Measurements from ENCODE around the gene MAPK1. TPM values are rescaled to one million over a fixed set of nuclear protein-coding genes. Genes with fewer than 3 reads are reported as not detected.
A peak's percentile ranks its signal among the peaks of the same experiment; 100 is the strongest.

The MAPK1 gene
- total RNA-seq, 1 donor from 2014 or later, result 112 TPM

- Mint-ChIP-seq H3K9me3 (no peaks in the 10 kb centered on the region), H3K27ac (peak overlapping the region; percentile 50), H3K27me3 (no peaks in the 10 kb centered on the region)
Measured at GRCh38 chr22:21835378-21835777, 32.1 kb downstream of the MAPK1 start.

GRCh38 chr22:21834869-21835268 is 32.6 kb downstream of the MAPK1 start:
- Mint-ChIP-seq H3K36me3 (peaks cover 6% of the 10 kb centered on the region), H3K4me3 (peak overlapping the region; percentile 21), H3K27ac (peak overlapping the region; percentile 50)

More at GRCh38 chr22:21835378-21835777, 32.1 kb downstream of the MAPK1 start:
- H3K4me3 Mint-ChIP-seq, result no peak overlapping the region
- H3K4me1 Mint-ChIP-seq (ENCODE audit: unreplicated experiment), result peaks cover 50% of the 10 kb centered on the region
- H3K36me3 Mint-ChIP-seq, result peaks cover 6% of the 10 kb centered on the region
- no peak for DNase-seq (ENCODE audit: extremely low spot score, unreplicated experiment)
- TF ChIP-seq CTCF (conservative IDR thresholded peaks at IDR 0.05), result no peak

DNA sequence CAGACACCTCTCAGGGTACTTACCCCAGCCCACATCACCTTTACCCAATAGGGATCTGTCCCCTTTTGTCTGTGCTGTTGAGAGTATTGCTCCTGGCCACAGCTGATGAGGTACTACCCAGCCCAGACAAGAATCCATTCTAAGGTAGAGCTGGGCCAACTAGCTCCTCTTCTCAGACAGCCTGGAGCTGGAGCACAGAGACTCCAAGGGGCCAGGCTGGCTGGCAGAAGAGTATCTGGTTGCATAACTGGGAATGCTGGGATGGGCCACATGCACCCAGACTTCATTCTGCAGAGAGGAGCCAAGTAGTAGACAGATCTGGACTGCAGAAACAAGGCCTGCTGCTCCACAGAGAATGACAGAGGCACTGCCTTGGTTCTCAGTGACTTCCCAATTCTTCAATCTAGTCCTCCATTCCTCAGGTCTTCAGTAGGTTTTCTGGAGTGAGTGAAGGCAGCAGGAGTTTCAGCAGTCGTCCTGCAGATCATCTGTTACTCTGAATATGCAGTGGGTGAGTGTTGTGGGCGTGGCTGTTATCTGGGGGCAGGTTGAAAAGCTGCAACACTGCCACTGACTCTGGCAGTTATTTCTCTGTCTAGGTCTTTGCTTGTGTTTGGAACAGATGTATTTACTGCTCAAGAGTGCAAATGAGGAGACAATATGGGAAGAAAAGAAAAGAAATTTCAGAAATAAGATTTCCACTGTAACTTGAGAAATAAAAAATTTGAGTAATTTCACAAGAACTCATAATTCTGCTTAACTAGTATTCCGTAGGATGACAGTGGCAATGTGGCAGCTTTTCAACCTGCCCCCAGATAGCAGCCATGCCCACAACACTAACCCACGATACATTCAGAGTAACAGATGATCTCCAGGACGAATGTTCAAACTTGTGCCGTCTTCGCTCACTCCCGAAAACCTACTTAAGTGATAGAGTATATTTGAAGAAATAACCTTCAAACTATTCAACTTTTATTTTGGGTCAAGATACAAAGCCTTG is 34.9 kb downstream of the MAPK1 start:
- Mint-ChIP-seq H3K27ac (peak overlapping the region; percentile 47), H3K36me3 (no peaks in the 10 kb centered on the region), H3K4me3 (no peak overlapping the region), H3K27me3 (no peaks in the 10 kb centered on the region), H3K4me1 (ENCODE audit: unreplicated experiment) (peaks cover 46% of the 10 kb centered on the region), H3K9me3 (no peaks in the 10 kb centered on the region)
- DNase-seq (ENCODE audit: extremely low spot score, unreplicated experiment), result no peak
- TF ChIP-seq CTCF (conservative IDR thresholded peaks at IDR 0.05), result no peak

More at GRCh38 chr22:21834869-21835268, 32.6 kb downstream of the MAPK1 start:
- no peaks in the 10 kb centered on the region for H3K9me3 Mint-ChIP-seq
- no peak for DNase-seq (ENCODE audit: extremely low spot score, unreplicated experiment)
- no peak for TF ChIP-seq CTCF (conservative IDR thresholded peaks at IDR 0.05)
- peaks cover 50% of the 10 kb centered on the region for H3K4me1 Mint-ChIP-seq (ENCODE audit: unreplicated experiment)
- H3K27me3 Mint-ChIP-seq, result no peaks in the 10 kb centered on the region

GRCh38 chr22:21829523-21829922 is 37.9 kb downstream of the MAPK1 start:
- Mint-ChIP-seq H3K27ac (no peak overlapping the region), H3K4me1 (ENCODE audit: unreplicated experiment) (peaks cover 23% of the 10 kb centered on the region), H3K4me3 (no peak overlapping the region), H3K36me3 (no peaks in the 10 kb centered on the region), H3K27me3 (no peaks in the 10 kb centered on the region), H3K9me3 (no peaks in the 10 kb centered on the region)
- TF ChIP-seq CTCF (conservative IDR thresholded peaks at IDR 0.05), result no peak
- DNase-seq (ENCODE audit: extremely low spot score, unreplicated experiment), result no peak

GRCh38 chr22:21828268-21828638 is 39.2 kb downstream of the MAPK1 start:
- no peaks in the 10 kb centered on the region for H3K9me3 Mint-ChIP-seq
- no peak overlapping the region for H3K4me3 Mint-ChIP-seq
- no peak for DNase-seq (ENCODE audit: extremely low spot score, unreplicated experiment)
- no peak for TF ChIP-seq CTCF (conservative IDR thresholded peaks at IDR 0.05)
- H3K27ac Mint-ChIP-seq, result peak overlapping the region; percentile 8
- H3K27me3 Mint-ChIP-seq, result no peaks in the 10 kb centered on the region
- H3K36me3 Mint-ChIP-seq, result no peaks in the 10 kb centered on the region
- H3K4me1 Mint-ChIP-seq (ENCODE audit: unreplicated experiment), result peaks cover 26% of the 10 kb centered on the region
